Activated CD8-positive, alpha-beta memory T cell treated with anti-CD3 and anti-CD28 coated beads, Interleukin-2, amount 50 U/mL, for 1 hour (primary cell): ENCODE measurements around the gene MED16.
A peak's percentile ranks its signal among the peaks of the same experiment; 100 is the strongest.
"Not testable (repeated sequence)": the region's sequence is repeated elsewhere in the genome, so short reads cannot be mapped to it uniquely, and the experiment has no call there.

Source experiments
- DNase-seq: peaks from one replicate; pipeline ENCODE4 v3.0.0-alpha.2; 2020; ENCODE audit errors: extremely low read depth

The MED16 gene

GRCh38 chr19:888581-889385 is 4.2 kb downstream of the MED16 start:
- DNase-seq = peak; percentile 22

- no peak for DNase-seq
Observed at GRCh38 chr19:887599-887998, 5.4 kb downstream of the MED16 start.

GRCh38 chr19:887072-887471 is 5.9 kb downstream of the MED16 start:
- no peak for DNase-seq

GRCh38 chr19:885536-886224 is 7.3 kb downstream of the MED16 start:
- DNase-seq = no peak

- DNase-seq = no peak
Observed at GRCh38 chr19:884420-885211, 8.4 kb downstream of the MED16 start.

GRCh38 chr19:883661-884211 is 9.3 kb downstream of the MED16 start:
- DNase-seq = no peak

GRCh38 chr19:882871-883497 is 10.0 kb downstream of the MED16 start:
- DNase-seq = no peak

GRCh38 chr19:881385-882071 is 11.5 kb downstream of the MED16 start:
- no peak for DNase-seq

GRCh38 chr19:879711-880438 is 13.1 kb downstream of the MED16 start:
- no peak for DNase-seq

GRCh38 chr19:878751-879561 is 14.0 kb downstream of the MED16 start:
- DNase-seq = not testable (repeated sequence)

- DNase-seq = not testable (repeated sequence)
Observed at GRCh38 chr19:877992-878660, 14.9 kb downstream of the MED16 start.

GRCh38 chr19:876780-877314 is 16.1 kb downstream of the MED16 start:
- no peak for DNase-seq

- DNase-seq = no peak
Observed at GRCh38 chr19:876089-876488, 16.9 kb downstream of the MED16 start.

GRCh38 chr19:875265-875879 is 17.6 kb downstream of the MED16 start:
- no peak for DNase-seq

- DNase-seq = no peak
Observed at GRCh38 chr19:873561-874041, 19.4 kb downstream of the MED16 start.

GRCh38 chr19:873084-873483 is 19.9 kb downstream of the MED16 start:
- peak; percentile 49 for DNase-seq

- DNase-seq = peak; percentile 66
Observed at GRCh38 chr19:872266-872951, 20.6 kb downstream of the MED16 start.
